HG03139 (cell line): ENCODE results near the gene MAN1A2.

Experiments used
- ATAC-seq: cut with Tn5 transposase; IDR thresholded peaks from one replicate; pipeline ENCODE4 v1.9.1; 2021; ENCODE audit not compliant: unreplicated experiment

Gene MAN1A2

GRCh38 chr1:117359561-117360289 lies 7.5 kb upstream of the MAN1A2 start:
- ATAC-seq, result no peak

DNA sequence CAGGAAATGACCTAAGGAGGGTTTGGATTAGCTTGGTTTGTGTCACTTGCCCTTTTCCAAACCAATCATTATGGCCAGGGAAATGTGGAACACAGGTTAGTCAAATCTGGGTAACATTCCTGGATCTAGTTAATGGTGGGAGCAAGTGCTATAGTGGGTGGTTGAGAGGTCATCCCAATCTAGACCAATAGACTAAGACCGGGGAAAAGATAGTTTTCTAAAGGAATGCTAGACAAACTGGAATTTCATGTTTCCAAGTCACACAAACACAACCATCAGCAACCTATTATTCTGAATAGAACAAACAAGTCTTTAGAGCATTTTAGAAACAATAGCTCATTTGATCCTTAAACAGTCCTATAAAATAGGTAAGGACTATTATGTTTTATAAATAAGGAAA lies 4.3 kb upstream of the MAN1A2 start:
- ATAC-seq, result no peak

- no peak for ATAC-seq
Observed at GRCh38 chr1:117363571-117364048, 3.6 kb upstream of the MAN1A2 start.

- no peak for ATAC-seq
Observed at GRCh38 chr1:117364240-117364639, 3.0 kb upstream of the MAN1A2 start.

DNA sequence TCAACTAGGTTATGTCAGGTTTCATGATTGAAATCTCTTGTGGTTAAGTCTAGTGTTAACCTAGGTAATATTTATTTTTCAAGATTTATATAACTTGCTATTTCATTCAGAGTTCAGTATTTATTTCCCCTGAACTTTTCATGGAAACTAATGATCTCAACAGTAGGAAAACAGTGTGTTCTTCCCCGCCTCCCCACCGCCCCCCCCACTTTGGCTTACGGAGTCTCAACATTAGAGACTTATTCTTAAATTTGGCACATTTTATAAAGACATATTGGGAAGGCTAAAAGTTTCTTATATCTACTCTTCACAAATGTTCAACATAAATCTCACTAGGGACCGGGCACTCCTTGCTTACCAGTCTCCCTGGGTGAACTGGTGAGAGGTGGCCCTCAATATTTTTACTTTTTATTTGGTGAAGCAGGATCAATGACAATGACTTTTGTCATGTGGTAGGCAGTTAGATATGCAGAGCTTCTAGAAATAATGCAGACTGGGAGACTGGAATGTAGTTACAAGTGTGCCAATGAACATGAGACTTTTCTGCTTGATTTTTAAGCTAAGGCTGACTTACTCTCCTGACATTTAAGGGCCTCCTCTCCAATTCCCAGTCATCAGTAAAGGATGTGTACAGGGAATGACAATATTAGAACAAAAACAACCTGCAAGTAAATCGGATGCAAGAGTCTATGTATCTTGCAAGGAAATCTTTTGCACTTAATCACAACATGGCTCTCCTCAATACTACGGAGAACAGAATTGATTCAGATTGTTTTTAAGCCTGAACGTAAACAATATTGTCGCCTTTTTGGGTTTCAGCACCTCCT lies 1.7 kb upstream of the MAN1A2 start:
- ATAC-seq, result no peak

GRCh38 chr1:117366177-117367045 lies 838 bp upstream of the MAN1A2 start:
- ATAC-seq, result peak; percentile 36

DNA sequence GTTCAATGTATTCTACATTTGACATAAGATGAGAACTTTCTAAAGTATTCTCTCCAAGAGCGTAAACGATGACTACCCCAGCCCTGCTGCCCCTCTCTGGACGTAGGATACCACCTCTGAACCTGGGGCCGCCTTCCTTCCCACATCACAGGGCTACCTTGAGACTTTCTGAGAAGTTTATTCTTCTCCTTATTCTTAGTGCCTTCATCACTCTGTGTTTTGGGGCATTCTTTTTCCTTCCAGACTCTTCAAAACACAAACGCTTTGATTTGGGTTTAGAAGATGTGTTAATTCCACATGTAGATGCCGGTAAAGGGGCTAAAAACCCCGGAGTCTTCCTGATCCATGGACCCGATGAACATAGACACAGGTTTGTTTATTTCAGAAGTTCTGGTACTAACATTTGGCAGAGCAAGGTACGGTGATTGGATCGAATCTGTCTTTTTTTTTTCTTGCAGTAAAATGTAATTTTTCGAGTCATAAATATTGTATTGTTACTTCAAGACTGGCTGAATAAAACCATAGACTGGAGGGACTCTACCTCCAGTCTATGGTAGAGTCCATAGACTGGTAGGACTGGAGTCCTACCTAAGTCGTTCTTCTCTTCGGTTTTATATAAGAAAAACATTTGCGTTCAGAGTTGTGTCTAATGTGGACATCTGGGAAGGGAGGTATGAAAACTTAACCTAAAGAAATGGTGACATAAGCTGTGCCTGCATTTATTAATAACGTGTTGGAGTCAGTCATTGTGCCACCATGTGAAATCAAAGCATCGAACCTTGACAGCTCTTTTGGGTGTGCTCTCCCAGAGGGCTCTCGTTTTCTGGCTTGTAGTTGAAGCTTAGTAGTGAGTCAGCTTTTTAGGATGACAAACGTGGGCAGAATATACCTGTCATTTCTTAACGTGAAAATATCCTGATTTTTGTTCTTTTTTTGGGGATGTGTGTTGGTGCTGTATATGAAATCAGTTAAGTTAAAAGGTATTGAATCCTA lies 1.2 kb downstream of the MAN1A2 start:
- no peak for ATAC-seq

DNA sequence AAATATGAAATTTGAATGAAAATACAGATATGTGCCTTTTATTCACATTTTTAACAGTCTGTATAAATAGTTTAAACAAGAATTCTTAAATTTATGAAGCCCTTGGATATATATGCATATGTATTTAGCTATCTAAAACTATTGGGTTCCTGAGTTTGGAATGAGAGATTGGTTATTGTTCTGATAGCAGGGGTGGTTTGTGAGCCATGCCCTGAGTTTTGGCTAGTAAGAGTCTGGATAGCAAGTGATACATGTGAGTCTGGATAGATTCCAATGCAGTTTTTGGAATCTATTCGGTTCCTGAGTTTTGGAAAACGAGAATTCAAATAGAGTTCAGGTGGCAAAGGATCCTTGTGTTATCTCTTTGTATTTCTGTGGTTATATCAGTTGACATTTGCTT lies 2.8 kb downstream of the MAN1A2 start:
- ATAC-seq, result no peak

GRCh38 chr1:117370509-117370908 lies 3.3 kb downstream of the MAN1A2 start:
- ATAC-seq, result no peak

- no peak for ATAC-seq
Observed at GRCh38 chr1:117371441-117372151, 4.3 kb downstream of the MAN1A2 start.

GRCh38 chr1:117372863-117373412 lies 5.7 kb downstream of the MAN1A2 start:
- no peak for ATAC-seq

DNA sequence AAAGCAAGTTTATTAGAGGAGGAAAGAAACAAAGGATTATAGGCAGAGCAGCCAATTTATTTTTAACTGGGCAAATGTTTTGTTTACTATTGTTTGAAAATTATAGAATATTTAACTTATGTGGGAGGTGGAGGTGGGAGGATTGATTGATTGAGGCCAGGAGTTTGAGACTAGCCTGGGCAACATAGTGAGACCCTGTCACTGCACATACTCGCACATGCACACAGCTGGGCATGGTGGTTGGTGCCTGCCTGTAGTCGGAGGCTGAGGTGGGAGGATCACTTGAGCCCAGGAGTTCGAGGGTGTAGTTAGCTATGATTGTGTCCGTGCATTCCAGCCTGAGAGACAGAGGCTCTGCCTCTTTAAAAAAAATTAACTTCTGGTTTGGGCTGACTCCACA lies 6.7 kb downstream of the MAN1A2 start:
- no peak for ATAC-seq

- no peak for ATAC-seq
Observed at GRCh38 chr1:117375327-117375726, 8.1 kb downstream of the MAN1A2 start.

DNA sequence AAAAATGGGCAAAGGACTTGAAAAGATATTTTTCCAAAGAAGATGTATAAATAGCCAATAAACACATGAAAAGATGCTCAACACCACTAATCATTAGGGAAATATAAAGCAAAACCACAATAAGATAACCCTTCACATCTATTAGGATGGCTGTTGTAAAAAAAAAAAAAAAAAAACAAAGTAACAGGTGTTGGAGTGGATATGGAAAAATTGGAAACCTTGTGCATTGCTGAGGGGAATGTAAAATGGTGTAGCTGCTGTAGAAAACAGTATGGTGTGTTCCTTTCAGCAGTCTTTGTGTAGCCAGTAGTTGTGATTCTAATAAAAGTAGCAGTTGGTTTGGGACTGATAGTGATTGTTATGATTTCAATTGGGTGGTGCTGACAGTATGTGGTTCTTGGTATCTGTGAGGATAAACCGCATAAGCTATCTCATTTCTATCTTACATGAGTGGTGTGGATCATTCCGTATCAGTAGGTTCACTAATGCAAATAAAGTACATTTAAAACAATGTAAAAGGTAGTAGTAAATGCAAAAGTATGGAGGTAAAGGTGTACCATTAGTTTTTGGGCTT lies 19.9 kb downstream of the MAN1A2 start:
- no peak for ATAC-seq

DNA sequence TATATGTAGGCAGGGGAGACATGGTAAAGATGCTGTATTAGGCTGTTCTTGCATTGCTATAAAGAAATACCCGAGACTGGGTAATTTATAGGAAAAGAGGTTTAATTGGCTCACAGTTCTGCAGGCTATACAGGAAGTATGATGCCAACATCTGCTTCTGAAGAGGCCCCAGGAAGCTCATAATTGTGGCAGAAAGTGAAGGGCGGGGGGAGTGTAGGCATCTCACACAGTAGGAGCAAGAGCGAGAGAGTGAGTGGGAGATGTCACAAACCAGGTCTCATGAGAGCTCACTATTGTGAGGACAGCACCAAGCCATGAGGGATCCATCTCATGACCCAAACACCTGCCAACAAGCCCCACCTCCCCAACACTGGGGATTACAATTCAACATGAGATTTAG lies 21.1 kb downstream of the MAN1A2 start:
- no peak for ATAC-seq

GRCh38 chr1:117389284-117389683 lies 22.0 kb downstream of the MAN1A2 start:
- no peak for ATAC-seq

DNA sequence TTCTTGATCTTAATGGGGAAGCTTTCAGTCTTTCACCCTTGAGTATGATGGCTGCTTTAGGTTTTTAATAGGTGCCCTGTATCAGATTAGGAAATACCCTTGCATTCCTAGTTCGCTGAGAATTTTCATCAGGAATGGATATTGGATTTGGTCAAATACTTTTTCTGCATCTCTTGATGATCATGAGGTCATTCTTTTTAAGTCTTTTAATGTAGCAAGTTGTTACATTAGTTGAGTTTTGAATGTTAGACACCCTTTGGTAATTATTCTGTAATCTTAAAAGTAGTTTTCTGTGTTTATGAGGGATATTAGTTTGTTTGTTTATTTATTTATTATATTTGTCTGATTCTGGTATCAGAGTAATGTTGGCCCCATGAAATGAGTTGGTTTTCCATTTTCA lies 22.5 kb downstream of the MAN1A2 start:
- no peak for ATAC-seq

DNA sequence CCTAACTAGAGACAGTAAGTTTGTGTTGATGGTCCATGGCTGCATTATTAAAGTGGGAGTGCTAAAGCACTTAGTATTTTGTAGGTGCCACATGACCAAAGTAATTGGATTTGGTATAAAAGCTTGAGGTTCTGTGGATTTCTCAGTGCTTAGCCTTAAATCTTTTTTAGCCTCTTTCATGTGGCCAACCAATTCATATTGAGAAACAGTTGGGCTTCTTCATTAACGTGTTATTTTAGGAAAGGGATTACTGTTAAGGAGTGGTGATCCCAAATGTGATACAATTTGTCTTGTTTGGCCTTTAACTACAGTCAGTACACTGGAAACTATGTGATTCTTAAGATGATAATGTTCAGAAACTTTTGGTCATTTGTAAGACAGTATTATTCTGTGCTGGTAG lies 25.5 kb downstream of the MAN1A2 start:
- ATAC-seq, result no peak

DNA sequence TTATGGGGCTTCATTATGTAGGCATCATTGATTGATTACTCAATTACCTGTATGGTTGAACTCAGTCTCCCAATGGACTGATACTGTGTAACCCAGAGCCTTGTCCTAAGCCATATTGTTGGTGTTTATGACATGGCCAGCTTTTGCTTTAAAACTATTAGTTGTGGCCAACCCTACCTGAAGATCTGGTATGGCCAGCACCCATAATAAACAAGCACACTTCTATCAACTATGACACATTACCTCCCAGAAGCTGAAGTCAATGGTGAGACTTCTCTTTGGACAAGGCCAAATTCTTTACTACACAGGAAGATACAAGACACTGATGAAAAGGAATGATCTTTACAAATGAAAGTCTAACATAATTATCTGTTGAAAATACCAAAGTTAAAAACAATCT lies 28.8 kb downstream of the MAN1A2 start:
- ATAC-seq, result no peak
